Measurements from ENCODE around the gene MDH1.

MDH1 gene

GRCh38 chr2:63649829-63650228 is 61.1 kb downstream of the MDH1 start:
- TF ChIP-seq OSR1 (CRISPR knock-in tag; IDR thresholded peaks at IDR 0.05) (no peak), CSDC2 (CRISPR knock-in tag; IDR thresholded peaks at IDR 0.05) (no peak), BACH2 (CRISPR knock-in tag; IDR thresholded peaks at IDR 0.05; ENCODE audit: borderline replicate concordance) (no peak), ZNF565 (CRISPR knock-in tag; conservative IDR thresholded peaks at IDR 0.05; ENCODE audit: low read depth) (no peak), PATZ1 (CRISPR knock-in tag; IDR thresholded peaks at IDR 0.05; ENCODE audit: borderline replicate concordance) (no peak), ZNF8 (CRISPR knock-in tag; IDR thresholded peaks at IDR 0.05) (no peak), ARNTL (CRISPR knock-in tag; IDR thresholded peaks at IDR 0.05; ENCODE audit: borderline replicate concordance, low read depth) (no peak), SNAI2 (CRISPR knock-in tag; IDR thresholded peaks at IDR 0.05) (no peak), PPARA (CRISPR knock-in tag; IDR thresholded peaks at IDR 0.05; ENCODE audit: borderline replicate concordance) (no peak), ISL1 (CRISPR knock-in tag; IDR thresholded peaks at IDR 0.05) (no peak), POU6F1 (CRISPR knock-in tag; IDR thresholded peaks at IDR 0.05; ENCODE audit: borderline replicate concordance, low read depth) (no peak), ZFP3 (CRISPR knock-in tag; IDR thresholded peaks at IDR 0.05) (no peak), RARB (CRISPR knock-in tag; IDR thresholded peaks at IDR 0.05) (no peak), TOX (CRISPR knock-in tag; IDR thresholded peaks at IDR 0.05; ENCODE audit: borderline replicate concordance) (no peak), TCF4 (CRISPR knock-in tag; IDR thresholded peaks at IDR 0.05; ENCODE audit: borderline replicate concordance) (no peak), ZNF70 (CRISPR knock-in tag; IDR thresholded peaks at IDR 0.05) (no peak), CREB5 (CRISPR knock-in tag; IDR thresholded peaks at IDR 0.05; ENCODE audit: low read depth) (no peak), ZC3H10 (CRISPR knock-in tag; IDR thresholded peaks at IDR 0.05) (no peak), ZFP30 (CRISPR knock-in tag; IDR thresholded peaks at IDR 0.05) (no peak), ESRRG (CRISPR knock-in tag; IDR thresholded peaks at IDR 0.05) (no peak)
- ATAC-seq: no peak

GRCh38 chr2:63650756-63651155 is 62.0 kb downstream of the MDH1 start:
- ATAC-seq: no peak

GRCh38 chr2:63651356-63651755 is 62.6 kb downstream of the MDH1 start:
- ATAC-seq: no peak
- no peak for TF ChIP-seq ZNF70 (CRISPR knock-in tag; IDR thresholded peaks at IDR 0.05)
- no peak for TF ChIP-seq BACH2 (CRISPR knock-in tag; IDR thresholded peaks at IDR 0.05; ENCODE audit: borderline replicate concordance)
- TF ChIP-seq ESRRG (CRISPR knock-in tag; IDR thresholded peaks at IDR 0.05): no peak
- TF ChIP-seq PATZ1 (CRISPR knock-in tag; IDR thresholded peaks at IDR 0.05; ENCODE audit: borderline replicate concordance): no peak
- no peak for TF ChIP-seq RARB (CRISPR knock-in tag; IDR thresholded peaks at IDR 0.05)
- TF ChIP-seq CREB5 (CRISPR knock-in tag; IDR thresholded peaks at IDR 0.05; ENCODE audit: low read depth): no peak
- TF ChIP-seq OSR1 (CRISPR knock-in tag; IDR thresholded peaks at IDR 0.05): no peak
- no peak for TF ChIP-seq CSDC2 (CRISPR knock-in tag; IDR thresholded peaks at IDR 0.05)
- TF ChIP-seq ARNTL (CRISPR knock-in tag; IDR thresholded peaks at IDR 0.05; ENCODE audit: borderline replicate concordance, low read depth): no peak
- TF ChIP-seq TSHZ2 (CRISPR knock-in tag; IDR thresholded peaks at IDR 0.05): no peak
- no peak for TF ChIP-seq GLIS3 (CRISPR knock-in tag; IDR thresholded peaks at IDR 0.05)
- TF ChIP-seq ZFP3 (CRISPR knock-in tag; IDR thresholded peaks at IDR 0.05): no peak
- TF ChIP-seq ZC3H10 (CRISPR knock-in tag; IDR thresholded peaks at IDR 0.05): no peak
- TF ChIP-seq SNAI2 (CRISPR knock-in tag; IDR thresholded peaks at IDR 0.05): no peak
- no peak for TF ChIP-seq ZNF565 (CRISPR knock-in tag; conservative IDR thresholded peaks at IDR 0.05; ENCODE audit: low read depth)
- TF ChIP-seq PPARA (CRISPR knock-in tag; IDR thresholded peaks at IDR 0.05; ENCODE audit: borderline replicate concordance): no peak

More at GRCh38 chr2:63650756-63651155, 62.0 kb downstream of the MDH1 start:
- no peak for TF ChIP-seq ISL1 (CRISPR knock-in tag; IDR thresholded peaks at IDR 0.05)
- TF ChIP-seq CREB5 (CRISPR knock-in tag; IDR thresholded peaks at IDR 0.05; ENCODE audit: low read depth): no peak
- TF ChIP-seq OSR1 (CRISPR knock-in tag; IDR thresholded peaks at IDR 0.05): no peak
- no peak for TF ChIP-seq ZNF70 (CRISPR knock-in tag; IDR thresholded peaks at IDR 0.05)
- TF ChIP-seq ZNF565 (CRISPR knock-in tag; conservative IDR thresholded peaks at IDR 0.05; ENCODE audit: low read depth): no peak
- no peak for TF ChIP-seq GLIS3 (CRISPR knock-in tag; IDR thresholded peaks at IDR 0.05)
- TF ChIP-seq TCF4 (CRISPR knock-in tag; IDR thresholded peaks at IDR 0.05; ENCODE audit: borderline replicate concordance): no peak
- no peak for TF ChIP-seq PPARA (CRISPR knock-in tag; IDR thresholded peaks at IDR 0.05; ENCODE audit: borderline replicate concordance)
- TF ChIP-seq RARB (CRISPR knock-in tag; IDR thresholded peaks at IDR 0.05): no peak

All from SK-N-SH treated with all-trans-retinoic acid at 6 μM for 48 hours (cell line).